ENCODE results near the gene UBE2N. TPM values are rescaled to one million over a fixed set of nuclear protein-coding genes. Genes with fewer than 3 reads are reported as not detected.

UBE2N gene
- total RNA-seq, 1 experiment from 2014 or later: 159 TPM

DNA sequence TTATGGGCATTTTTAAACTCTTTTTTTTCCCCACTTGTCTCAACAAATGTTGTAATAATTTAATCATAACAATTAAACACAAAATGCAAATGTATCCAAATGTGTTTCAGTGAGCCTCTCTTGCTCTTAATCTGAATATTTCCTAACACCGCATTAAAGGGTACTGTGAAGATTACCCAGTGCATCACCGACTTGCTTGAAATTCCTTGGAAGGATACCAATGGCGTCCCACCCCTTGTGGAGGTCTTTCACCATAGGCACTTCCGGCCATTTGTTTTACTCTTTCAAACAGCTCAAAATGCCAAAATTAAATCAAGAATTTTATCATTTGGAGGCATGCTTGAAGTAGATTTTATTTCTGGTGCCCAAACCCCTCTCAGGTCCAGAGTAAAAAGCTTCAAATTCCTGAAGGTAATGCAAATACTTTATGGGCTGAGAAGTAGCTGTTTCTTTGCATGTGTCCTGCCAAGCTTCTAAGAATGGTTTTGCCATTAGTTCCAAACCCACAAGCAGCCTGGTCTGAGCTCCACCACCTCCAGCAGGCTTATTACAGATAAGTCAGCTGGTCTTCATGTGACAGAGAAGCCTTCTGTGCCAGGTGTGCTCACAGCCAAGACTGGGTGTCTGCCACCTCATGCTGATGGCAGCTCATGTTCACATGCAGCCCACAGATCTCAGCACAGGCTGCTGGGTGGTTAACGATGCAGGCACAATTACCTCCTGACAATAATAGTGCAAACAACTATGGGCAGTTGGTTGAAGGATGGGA is 80.4 kb downstream of the UBE2N start:
- H3K9me3 Mint-ChIP-seq (ENCODE audit: low read depth, unreplicated experiment): no peaks in the 10 kb centered on the region
- H3K27ac Mint-ChIP-seq (ENCODE audit: unreplicated experiment): no peak overlapping the region
- no peaks in the 10 kb centered on the region for H3K36me3 Mint-ChIP-seq (ENCODE audit: insufficient read depth, unreplicated experiment)
- TF ChIP-seq, protein P1, sequence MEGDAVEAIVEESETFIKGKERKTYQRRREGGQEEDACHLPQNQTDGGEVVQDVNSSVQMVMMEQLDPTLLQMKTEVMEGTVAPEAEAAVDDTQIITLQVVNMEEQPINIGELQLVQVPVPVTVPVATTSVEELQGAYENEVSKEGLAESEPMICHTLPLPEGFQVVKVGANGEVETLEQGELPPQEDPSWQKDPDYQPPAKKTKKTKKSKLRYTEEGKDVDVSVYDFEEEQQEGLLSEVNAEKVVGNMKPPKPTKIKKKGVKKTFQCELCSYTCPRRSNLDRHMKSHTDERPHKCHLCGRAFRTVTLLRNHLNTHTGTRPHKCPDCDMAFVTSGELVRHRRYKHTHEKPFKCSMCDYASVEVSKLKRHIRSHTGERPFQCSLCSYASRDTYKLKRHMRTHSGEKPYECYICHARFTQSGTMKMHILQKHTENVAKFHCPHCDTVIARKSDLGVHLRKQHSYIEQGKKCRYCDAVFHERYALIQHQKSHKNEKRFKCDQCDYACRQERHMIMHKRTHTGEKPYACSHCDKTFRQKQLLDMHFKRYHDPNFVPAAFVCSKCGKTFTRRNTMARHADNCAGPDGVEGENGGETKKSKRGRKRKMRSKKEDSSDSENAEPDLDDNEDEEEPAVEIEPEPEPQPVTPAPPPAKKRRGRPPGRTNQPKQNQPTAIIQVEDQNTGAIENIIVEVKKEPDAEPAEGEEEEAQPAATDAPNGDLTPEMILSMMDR (IDR thresholded peaks at IDR 0.05; ENCODE audit: unreplicated experiment): no peak
- intact Hi-C loops (cut with micrococcal nuclease; ENCODE audit: unreplicated experiment): no loop called here
- DNase-seq: no peak
- H3K4me3 Mint-ChIP-seq (ENCODE audit: low read depth, unreplicated experiment): no peak overlapping the region
- BruUV-seq (replicated peaks): no TSS peak
- H3K4me1 Mint-ChIP-seq (ENCODE audit: low read depth, unreplicated experiment): no peaks in the 10 kb centered on the region
- H3K27me3 Mint-ChIP-seq (ENCODE audit: unreplicated experiment): no peaks in the 10 kb centered on the region
- CTCF ChIA-PET: no interaction called here

DNA sequence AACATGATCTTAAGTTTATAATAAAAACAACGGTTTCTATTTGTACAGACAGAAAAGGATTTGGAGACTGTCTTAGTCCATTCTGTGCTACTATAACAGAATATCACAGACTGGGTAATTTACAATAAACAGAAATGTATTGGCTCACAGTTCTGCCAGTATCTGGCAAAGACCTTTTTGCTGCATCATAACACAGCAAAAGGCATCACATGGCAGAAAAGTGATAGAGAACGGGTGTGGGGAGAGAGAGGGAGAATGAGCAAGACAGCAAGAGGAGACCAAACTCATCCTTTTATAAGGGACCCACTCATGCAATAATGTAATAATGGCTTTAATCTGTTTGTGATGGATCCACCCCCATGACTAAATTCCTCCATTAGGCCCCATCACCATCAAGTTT is 81.1 kb downstream of the UBE2N start:
- H3K27me3 Mint-ChIP-seq (ENCODE audit: unreplicated experiment): no peaks in the 10 kb centered on the region
- TF ChIP-seq, protein P1 (IDR thresholded peaks at IDR 0.05; ENCODE audit: unreplicated experiment): no peak
- no peak for DNase-seq
- no peak overlapping the region for H3K27ac Mint-ChIP-seq (ENCODE audit: unreplicated experiment)
- no peak overlapping the region for H3K4me3 Mint-ChIP-seq (ENCODE audit: low read depth, unreplicated experiment)
- H3K4me1 Mint-ChIP-seq (ENCODE audit: low read depth, unreplicated experiment): no peaks in the 10 kb centered on the region
- no peaks in the 10 kb centered on the region for H3K36me3 Mint-ChIP-seq (ENCODE audit: insufficient read depth, unreplicated experiment)
- H3K9me3 Mint-ChIP-seq (ENCODE audit: low read depth, unreplicated experiment): no peaks in the 10 kb centered on the region
- CTCF ChIA-PET: no interaction called here
- intact Hi-C loops (cut with micrococcal nuclease; ENCODE audit: unreplicated experiment): no loop called here
- no TSS peak for BruUV-seq (replicated peaks)

DNA sequence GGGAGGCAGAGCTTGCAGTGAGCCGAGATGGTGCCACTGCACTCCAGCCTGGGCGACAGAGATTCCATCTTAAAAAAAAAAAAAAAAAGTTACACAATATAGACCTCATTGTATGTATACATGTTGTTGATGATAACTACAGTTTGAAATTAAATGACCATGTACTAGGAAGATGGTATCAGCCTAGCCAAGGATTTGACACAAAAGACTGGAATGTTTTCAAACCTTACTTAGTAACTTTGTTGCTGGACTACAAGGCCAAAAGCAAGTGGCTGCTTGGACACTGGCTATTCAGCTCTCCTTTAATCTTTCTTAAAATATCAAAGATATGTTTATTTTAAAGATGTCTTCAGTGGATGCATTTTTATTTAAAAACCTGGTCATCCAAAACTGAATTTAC is 82.9 kb downstream of the UBE2N start:
- H3K27ac Mint-ChIP-seq (ENCODE audit: unreplicated experiment): no peak overlapping the region
- intact Hi-C loops (cut with micrococcal nuclease; ENCODE audit: unreplicated experiment): no loop called here
- CTCF ChIA-PET: no interaction called here
- TF ChIP-seq, protein P1 (IDR thresholded peaks at IDR 0.05; ENCODE audit: unreplicated experiment): no peak
- H3K4me3 Mint-ChIP-seq (ENCODE audit: low read depth, unreplicated experiment): no peak overlapping the region
- no peaks in the 10 kb centered on the region for H3K36me3 Mint-ChIP-seq (ENCODE audit: insufficient read depth, unreplicated experiment)
- H3K9me3 Mint-ChIP-seq (ENCODE audit: low read depth, unreplicated experiment): no peaks in the 10 kb centered on the region
- H3K27me3 Mint-ChIP-seq (ENCODE audit: unreplicated experiment): no peaks in the 10 kb centered on the region
- no peaks in the 10 kb centered on the region for H3K4me1 Mint-ChIP-seq (ENCODE audit: low read depth, unreplicated experiment)
- no TSS peak for BruUV-seq (replicated peaks)
- no peak for DNase-seq

DNA sequence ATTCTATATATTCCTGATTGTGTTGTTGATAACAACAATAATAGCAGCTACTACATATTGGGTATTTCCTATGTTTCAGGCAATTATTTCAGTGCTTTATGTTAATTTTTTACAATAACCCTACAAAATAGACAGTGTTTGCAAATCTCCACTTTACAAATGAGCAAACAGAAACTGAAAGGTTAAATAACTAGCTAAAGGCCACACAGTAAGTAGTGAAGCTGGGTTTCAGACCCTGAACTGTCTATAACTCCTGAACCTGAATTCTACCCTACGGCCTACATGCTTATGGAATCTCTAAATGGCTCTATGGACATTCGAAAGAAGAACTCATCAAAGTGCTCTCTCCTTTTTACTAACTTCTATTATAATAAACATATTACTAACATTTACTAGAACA is 83.7 kb downstream of the UBE2N start:
- no peaks in the 10 kb centered on the region for H3K9me3 Mint-ChIP-seq (ENCODE audit: low read depth, unreplicated experiment)
- no peaks in the 10 kb centered on the region for H3K36me3 Mint-ChIP-seq (ENCODE audit: insufficient read depth, unreplicated experiment)
- no TSS peak for BruUV-seq (replicated peaks)
- intact Hi-C loops (cut with micrococcal nuclease; ENCODE audit: unreplicated experiment): no loop called here
- H3K27ac Mint-ChIP-seq (ENCODE audit: unreplicated experiment): no peak overlapping the region
- no peak overlapping the region for H3K4me3 Mint-ChIP-seq (ENCODE audit: low read depth, unreplicated experiment)
- DNase-seq: no peak
- no peaks in the 10 kb centered on the region for H3K4me1 Mint-ChIP-seq (ENCODE audit: low read depth, unreplicated experiment)
- TF ChIP-seq, protein P1 (IDR thresholded peaks at IDR 0.05; ENCODE audit: unreplicated experiment): no peak
- CTCF ChIA-PET: no interaction called here
- H3K27me3 Mint-ChIP-seq (ENCODE audit: unreplicated experiment): no peaks in the 10 kb centered on the region
